Stimulated activated CD8-positive, alpha-beta memory T cell treated with anti-CD3 and anti-CD28 coated beads, Interleukin-2, amount 100 ng/mL, for 48 hours (primary cell): ENCODE measurements around the gene CLEC14A.

Source experiments
- DNase-seq, 2 donors: peaks; one replicate each; pipeline ENCODE4 v3.0.0-alpha.2; 2020; ENCODE audit warnings: low read depth in 2 of 2

Gene CLEC14A

DNA sequence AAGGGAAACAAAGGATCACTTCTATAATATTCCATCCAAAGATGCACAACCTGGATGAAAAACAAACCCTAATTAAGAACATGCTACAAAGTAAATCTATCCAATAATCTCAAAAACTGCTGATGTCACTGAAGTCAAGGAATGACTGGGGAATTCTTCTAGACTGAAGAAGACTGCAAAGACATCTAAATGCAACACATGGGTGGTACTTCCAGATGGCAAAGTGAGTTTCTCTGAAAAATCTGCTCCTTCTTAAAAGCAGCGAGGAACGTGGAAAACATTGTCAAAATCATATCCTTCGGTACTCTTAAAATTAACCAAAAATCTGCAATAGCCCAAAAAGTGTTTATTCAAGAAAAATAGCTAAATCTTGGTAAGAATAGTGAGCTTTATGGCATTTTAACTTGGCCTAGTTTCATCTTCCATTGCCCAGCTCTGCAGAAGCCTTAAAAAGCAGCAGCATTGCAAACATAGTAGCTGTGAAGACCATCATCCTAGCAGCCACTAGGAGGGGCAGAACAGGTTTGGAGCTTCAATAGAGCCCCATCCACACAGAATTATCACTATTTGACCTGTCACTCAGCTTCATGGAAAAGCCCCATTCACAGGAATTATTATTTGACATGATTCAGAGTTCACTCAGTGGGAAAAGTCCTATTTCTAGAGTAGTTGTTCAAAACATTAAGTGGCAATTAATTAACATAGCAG lies 7.4 kb downstream of the CLEC14A start:
- DNase-seq = no peak

DNA sequence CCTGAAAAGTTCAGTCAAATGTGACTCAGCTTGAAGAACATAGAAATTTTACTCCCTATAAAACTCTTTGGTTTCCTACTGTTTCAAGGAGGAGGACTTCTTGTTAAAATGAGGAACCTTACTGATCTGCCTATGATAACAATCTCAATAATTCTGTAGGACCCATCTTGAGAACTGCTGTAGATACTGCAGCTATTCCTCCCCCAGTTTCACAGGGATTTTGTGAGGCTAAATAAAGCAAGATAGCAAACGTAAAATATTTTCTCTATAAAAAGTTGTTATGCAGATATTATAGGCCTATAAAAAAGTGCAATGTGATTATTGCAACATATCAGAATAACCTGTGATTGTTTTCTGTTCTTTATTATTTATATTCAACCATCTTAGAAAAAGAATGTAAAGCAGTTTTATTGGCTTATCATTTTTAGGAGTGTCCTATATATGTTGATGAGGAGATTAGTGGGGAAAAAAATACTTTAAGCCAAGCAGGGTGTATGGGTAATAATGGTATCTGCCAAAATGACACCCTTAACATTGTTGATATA lies 12.1 kb downstream of the CLEC14A start:
- DNase-seq = no peak

- DNase-seq = no peak
These were observed 17.0 kb downstream of the CLEC14A start for GRCh38 chr14:38238878-38239277.

DNA sequence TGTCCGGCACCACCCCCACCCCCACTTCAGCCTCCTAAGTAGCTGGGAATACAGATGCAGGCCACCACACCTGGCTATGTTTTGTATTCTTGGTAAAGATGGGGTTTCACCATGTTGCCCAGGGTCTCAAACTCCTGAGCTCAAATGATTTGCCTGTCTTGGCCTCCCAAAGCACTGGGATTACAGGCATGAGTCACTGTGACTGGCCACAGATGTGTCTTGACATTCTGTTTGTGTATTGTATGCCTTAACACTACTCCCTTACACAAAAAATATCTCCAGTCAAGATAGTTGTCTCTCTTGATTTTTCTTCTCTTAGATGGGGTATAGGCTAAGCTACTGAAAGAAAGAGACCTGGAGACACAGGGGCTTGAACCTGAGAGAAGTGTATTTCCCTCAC lies 17.6 kb downstream of the CLEC14A start:
- no peak for DNase-seq

DNA sequence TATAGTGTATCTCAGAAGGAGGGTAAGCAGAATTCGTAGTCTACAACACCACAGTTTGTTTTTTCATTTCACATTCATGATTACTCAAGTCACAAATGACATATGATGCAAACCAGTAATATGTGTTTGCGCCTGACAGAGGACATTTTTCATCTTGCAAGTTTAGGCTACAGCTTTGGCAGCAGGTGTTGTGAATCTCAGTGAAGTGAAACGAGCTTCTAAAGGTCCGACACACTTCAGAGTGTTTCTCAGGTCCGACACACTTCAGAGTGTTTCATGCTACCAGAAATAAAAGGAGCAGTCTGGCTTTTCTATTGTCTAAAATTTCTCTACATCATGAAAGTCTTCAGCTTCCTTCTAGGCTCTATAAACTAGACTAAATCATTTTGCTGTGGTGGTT lies 22.7 kb downstream of the CLEC14A start:
- DNase-seq = no peak

GRCh38 chr14:38226366-38226765 lies 29.5 kb downstream of the CLEC14A start:
- no peak for DNase-seq

DNA sequence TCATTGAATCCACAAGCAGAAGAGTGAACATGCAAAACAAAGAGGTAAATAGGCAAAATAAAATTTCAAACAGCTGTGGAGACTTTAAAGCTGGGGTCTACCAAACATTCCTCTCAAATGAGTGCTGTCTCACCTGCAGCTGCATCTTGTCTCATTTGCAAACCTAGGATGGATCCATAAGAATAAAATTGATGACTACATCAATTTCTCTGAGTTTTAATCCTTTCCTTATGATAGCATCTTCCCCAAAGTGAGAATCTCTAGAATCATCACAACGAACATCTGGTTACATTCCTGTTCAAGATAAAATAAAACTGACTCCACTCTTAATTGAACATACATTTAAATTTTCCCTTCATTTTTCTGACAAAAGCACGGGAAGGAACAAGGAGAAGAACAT lies 29.9 kb downstream of the CLEC14A start:
- DNase-seq = no peak

DNA sequence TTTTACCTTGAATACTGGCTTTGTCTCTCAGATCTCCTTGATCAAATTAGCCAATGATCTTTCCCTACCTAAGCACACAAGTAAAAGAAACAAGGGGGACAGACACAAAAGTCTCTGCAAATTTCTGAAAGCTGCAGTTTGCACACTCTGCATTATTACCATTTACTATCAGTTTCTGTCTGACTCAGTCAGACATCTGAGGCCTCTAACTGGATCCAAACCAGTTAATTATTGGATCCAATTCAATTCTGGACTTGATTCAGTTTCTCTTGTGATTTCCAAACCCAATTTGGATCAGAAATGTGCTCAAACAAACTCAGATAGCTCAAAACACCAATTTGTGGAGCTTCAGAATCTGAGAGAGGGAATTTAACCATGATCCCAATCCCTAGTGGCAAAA lies 31.6 kb downstream of the CLEC14A start:
- DNase-seq = no peak

GRCh38 chr14:38221077-38221476 lies 34.8 kb downstream of the CLEC14A start:
- DNase-seq = no peak

- no peak for DNase-seq
These were observed 38.3 kb downstream of the CLEC14A start for GRCh38 chr14:38217553-38217952.

- DNase-seq = no peak
These were observed 42.9 kb downstream of the CLEC14A start for GRCh38 chr14:38213001-38213400.

DNA sequence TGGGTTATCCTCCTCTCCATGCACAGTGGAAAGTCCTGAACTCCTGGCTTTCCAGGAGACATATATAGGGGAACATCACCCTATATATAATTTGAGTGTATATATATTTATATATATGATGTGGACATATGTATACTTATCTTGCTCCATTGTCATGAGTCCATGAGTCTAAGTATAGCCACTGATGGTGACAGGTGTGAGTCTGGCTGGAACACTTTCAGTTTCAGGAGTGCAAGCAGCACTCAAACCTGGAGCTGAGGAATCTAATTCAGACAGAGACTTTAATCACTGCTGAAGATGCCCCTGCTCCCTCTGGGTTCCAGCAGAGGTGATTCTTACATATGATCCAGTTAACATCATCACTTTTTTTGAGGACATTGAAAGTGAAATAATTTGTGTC lies 43.8 kb downstream of the CLEC14A start:
- DNase-seq = no peak

DNA sequence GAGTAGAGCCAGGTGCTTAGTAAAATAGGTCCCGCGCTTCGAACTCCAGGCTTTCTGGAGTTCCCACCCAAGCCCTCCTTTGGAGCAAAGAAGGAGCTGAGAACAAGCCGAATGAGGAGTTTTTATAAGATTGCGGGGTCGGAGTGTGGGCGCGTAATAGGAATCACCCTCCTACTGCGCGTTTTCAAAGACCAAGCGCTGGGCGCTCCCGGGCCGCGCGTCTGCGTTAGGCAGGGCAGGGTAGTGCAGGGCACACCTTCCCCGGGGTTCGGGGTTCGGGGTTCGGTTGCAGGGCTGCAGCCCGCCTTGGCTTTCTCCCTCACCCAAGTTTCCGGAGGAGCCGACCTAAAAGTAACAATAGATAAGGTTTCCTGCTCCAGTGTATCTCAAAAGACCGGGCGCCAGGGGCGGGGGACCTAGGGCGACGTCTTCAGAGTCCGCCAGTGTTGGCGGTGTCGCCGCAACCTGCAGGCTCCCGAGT lies 44.6 kb downstream of the CLEC14A start:
- DNase-seq = no peak

GRCh38 chr14:38210587-38211216 lies 45.2 kb downstream of the CLEC14A start:
- DNase-seq = no peak

GRCh38 chr14:38209572-38210557 lies 46.0 kb downstream of the CLEC14A start:
- DNase-seq = no peak

DNA sequence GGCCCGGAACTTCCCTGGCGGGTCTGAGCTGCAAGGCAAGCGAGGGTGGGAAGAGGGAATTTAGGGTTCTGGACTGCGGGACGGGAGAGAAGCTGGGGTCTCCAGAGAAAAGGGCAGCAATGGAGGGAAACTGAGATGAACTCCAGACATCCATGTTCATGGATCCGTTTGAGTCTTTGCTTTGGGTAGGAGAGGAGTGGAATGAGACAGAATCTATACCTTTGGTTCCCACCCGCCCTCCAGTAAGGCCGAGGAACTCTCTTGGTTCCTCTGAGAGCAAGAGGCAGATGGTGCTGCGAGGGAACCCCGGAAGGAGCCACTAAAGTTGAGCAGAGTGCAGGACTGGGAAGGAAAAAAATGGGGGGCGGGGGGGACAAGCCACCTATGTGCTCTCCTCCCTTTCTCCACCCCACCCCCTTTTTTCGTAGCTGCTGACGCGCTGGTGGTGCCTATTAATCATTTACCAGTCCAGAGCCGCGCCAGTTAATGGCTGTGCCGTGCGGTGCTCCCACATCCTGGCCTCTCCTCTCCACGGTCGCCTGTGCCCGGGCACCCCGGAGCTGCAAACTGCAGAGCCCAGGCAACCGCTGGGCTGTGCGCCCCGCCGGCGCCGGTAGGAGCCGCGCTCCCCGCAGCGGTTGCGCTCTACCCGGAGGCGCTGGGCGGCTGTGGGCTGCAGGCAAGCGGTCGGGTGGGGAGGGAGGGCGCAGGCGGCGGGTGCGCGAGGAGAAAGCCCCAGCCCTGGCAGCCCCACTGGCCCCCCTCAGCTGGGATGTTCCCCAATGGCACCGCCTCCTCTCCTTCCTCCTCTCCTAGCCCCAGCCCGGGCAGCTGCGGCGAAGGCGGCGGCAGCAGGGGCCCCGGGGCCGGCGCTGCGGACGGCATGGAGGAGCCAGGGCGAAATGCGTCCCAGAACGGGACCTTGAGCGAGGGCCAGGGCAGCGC lies 47.0 kb downstream of the CLEC14A start:
- no peak for DNase-seq

DNA sequence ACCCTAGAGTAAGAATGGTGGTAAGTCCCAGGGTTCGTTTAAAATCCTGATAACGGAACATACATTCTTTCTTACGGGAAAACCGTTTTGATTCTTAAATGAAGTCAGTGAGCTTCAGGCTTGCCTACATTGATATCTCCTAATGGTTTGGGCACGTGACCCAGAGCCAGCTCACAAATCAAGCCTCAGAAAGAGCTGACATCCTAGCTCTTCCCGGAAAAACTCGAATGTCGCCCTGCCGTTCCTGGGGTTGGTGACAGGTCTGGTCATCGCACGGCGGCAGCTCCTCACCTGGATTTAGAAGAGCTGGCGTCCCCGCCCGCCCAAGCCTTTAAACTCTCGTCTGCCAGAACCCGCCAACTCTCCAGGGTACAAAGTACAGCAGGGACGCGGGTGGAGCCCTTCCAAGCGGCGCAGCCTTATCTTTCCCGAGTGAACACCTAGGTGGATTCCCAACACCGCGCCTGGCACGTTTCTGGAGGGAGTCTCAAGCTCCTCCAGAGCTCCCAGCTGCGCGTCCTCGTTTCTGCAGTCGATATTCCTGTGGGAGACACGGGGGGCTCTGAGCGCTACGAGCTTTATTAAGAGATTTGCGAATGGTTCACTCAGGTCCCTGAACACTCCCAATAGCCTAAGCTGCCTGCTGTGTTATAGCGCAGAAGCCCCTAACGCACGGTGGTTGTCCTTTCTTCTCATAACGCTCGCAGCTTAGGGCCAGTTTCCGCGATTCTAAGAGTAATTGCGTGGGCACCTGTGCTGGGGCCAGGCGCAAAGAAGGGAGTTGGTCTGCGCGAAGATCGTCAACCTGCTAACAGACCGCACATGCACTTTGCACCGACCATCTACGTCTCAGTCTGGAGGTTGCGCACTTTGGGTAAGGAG lies 47.9 kb downstream of the CLEC14A start, which contains the start of gene SSTR1:
Gene SSTR1 (plus strand): TSS at position 169 of the 882 bp plus-strand sequence. CDS start 1,486 bp downstream, outside the sequence.
- no peak for DNase-seq

GRCh38 chr14:38207377-38207735 lies 48.5 kb downstream of the CLEC14A start:
- no peak for DNase-seq

DNA sequence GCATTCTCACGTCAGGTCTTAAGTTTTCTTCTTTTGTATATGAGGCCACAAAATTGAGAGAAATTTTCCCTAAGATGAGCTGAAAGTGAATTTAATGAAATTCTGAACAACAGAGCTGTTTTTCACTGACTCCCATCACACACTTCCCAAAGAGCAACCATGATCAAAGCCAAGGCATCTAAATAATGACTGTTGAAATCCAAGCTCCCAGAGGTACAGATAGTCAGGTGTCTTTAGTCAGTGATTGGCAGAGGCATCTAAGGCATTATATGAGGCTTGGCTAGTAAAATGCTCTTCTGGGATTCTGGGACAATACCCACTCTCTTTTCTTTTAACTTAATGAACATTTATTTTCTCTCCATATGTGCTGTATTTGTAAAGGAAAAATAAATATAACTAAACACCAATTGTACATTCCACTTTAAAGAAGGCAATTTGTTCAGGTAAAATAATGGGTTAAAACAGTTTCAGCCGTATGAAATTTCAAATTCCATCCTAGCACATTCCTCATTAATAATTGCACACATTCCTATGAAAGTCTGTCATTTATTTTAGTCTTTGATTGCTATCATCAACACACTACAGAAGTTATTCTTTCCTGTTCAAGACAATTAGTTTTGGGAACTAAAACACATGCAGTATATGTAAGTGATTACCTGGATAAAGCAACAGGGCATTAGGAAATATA lies 49.1 kb downstream of the CLEC14A start:
- no peak for DNase-seq
